HG03097 (cell line): ENCODE data around the gene COBLL1.

Experiments
- ATAC-seq: cut with Tn5 transposase; IDR thresholded peaks from one replicate; pipeline ENCODE4 v1.9.1; 2021; ENCODE audit not compliant: unreplicated experiment, low FRiP score

COBLL1 gene

DNA sequence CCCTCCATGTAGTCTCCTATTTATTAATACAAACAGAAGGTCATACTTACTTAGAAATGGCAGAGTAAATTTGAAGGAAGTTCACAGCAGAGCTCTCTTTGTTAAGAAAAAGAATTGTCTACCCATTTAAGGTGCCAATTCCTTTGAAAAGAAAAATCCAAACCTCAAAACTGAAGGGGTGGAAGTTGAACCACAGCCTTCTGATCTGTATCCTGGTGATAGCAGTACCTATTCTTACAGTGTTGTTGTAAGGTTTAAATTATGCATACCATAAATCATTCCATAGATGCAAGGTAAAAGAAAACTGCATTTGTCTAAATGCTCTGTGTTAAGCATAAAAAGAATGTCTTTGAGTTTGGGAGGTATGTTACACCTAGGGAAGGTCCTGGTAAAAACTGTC, 47.6 kb downstream of the COBLL1 start:
- ATAC-seq: no peak

DNA sequence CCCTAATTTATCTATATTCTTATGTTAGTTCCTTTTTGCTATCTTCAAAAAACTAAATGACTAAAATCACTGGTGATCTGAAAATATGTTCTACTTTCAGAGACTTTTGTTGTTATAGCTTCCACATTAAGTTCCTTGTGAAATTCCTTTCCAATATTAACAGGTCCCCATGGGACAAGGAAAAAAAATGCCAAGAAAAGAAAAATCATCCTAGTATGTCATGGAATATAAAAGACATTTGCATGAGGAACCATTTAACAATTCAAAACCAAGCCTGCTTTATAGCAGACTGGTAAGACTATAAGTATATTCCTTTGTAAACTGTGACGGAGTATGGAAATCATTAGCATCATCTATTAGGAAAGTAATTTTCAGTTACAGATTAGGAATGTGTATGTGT, 48.1 kb downstream of the COBLL1 start:
- ATAC-seq: no peak

DNA sequence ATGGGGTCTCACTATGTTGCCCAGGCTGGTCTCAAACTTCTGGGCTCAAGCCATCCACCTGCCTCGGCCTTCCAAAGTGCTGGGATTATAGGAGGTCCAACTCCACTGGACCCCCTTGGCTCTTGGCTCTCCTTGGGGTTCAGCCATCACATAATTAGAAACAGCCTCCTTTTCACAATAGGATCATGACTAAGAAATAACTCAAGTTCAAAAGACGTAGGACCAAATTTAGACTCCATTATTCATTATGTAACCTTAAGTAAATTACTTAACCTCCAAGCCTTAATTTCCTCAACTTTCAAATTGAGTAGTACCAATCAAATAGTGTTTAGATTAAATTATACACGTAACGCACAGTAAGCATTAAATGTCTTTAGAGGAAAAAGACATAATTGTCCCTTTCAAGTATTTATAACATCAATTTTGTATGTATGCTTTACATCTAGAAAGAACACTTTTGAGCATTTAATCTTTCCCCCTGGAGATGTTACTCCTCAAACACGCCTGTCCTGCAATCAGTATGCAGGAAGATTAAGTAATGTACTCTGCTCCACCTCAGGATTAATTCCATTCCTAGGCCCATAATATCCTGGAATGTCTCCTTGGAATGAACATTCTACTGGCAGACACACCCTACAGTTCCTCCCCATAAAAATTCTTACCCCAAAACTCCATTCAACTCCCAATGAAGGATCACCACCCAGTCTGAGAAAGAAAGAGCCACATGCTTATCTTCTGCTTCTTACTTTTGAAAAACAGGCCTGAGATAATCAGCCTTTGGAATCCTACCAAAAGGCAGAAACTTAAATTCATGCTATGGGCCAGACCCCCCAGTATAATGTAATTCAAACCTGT, 49.1 kb downstream of the COBLL1 start:
- no peak for ATAC-seq

DNA sequence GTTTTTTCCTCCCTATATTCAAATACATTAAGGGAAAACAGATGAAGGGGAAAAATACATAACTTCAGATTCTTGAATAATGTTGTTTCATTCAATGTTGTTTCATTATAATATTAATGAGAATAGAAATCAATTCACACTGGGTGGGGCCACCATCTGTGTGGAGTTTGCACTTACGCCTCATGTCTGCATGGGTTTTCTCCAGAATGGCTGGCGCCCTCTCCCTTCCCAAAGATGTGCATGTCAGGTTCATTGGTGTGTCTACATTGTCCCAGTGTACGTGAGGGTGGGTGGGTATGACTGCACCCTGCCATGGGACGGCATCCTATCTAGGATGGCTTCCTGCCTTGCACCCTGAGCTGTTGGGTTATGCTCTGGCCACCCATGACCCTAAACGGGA, 51.7 kb downstream of the COBLL1 start:
- no peak for ATAC-seq

DNA sequence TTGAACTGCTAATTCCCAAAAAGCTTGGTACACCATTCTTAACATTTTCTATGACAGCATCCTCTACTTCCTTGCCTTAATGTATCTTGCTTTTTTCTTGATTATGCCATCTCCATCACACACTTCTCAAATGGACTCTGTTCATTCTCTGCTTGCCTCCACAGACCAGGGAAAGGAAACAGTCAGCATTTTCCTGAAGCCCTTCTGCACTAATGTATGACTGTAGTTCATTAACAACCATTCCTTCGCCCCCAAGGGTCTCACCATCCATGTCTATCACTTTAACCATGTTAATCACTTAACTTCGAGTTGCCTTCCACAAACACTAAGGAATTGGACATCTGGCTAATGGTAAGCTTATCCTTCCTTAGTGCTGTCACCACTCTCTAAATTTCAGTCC, 54.8 kb downstream of the COBLL1 start:
- ATAC-seq: no peak

DNA sequence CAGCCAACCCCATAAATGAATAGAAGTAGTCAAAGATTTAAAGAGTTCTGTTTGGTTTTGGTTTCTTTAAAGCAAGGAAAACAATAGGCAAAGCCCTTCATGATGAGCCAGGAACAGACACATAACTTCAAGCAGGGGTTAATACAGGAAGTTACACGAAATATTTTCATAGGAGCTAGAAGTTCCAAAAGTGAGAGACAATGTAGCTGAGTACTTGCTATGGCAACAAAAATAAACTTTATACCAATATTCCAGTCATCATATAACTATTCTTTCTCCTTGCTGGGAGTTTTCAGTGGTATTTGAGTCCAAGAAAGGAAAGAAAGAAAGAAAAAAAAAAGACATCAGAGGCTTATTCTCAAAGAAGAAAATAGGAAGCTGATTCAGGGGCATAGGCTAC, 56.2 kb downstream of the COBLL1 start:
- ATAC-seq: no peak

DNA sequence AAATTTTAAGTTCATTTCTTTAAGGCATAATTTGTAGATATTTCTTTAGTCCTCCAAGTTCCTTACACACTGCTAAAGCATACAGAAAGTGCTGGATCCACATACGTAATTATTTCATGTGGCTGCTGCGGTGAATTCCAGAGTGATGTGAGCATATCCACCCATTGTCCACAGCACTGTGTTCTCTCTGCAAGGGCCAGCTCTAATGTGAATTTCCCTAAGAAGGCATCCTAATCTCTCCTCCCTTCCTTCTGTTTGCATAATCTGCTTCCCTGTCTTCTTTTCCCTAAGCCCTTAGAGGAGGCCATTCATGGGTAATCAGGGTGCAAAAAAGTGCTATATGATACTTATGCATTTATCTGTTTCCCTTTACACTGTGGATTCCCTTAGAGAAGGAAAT, 57.2 kb downstream of the COBLL1 start:
- no peak for ATAC-seq

DNA sequence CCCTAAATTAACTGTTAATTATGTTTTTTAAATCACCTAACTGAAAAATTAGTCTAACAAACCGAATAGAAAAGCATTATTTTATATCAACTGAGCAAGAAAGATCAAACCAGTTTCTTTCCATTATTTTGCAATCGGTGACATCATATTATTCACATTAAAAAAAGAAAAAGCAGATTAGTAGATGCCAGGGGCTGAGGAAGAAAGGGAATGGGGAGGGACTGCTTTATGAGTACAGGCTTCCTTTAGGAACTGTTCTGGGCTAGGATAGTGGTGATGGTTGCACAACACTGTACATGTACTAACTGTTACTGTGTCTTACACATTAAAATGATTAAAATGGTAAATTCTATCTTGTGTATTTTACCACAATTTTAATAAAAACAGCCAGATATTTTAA, 59.3 kb downstream of the COBLL1 start:
- no peak for ATAC-seq

DNA sequence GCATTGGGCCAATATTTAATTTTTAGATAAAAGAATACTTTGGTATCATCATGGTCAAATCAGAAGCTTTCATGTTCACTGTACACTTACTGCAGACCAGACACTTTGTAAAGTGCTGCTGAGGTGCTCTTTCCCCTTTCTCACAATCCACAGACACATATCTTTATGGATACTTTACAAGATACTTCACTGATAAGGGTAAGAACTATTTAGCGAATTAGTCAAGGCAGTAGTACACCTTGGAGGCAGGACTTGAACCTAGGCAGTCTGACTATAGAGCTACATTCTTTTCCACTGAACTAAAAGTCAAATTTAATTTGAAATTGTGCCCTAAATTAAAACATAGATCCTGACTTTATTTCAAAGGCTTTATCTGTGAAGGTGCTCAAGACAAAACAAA, 60.2 kb downstream of the COBLL1 start:
- no peak for ATAC-seq

DNA sequence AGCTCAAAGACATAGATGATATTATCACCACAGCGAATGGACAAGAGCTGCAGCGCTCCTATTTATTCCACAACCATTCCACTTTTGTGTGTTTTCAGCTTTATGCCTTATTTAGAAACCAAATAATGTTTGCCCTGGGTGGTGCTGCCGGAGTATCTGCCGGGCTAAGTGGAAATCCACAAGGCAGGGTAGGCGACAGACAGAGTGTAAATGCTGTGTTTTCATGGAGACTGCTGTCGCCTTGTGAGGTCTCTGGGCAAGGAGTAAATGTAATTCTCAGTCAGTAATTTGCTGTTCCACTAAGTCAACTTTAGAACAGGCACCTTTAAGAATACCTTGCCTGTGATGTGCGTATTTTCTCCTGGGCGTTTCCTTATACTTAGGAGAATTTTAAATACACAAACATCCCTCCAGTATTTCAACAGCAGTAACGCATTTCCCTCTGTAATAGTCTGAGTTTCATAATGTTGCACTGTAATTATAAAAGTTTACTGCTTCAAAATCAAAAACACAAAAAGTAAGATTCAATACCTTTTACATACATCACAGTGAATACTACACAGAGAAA, 60.9 kb downstream of the COBLL1 start:
- ATAC-seq: no peak

DNA sequence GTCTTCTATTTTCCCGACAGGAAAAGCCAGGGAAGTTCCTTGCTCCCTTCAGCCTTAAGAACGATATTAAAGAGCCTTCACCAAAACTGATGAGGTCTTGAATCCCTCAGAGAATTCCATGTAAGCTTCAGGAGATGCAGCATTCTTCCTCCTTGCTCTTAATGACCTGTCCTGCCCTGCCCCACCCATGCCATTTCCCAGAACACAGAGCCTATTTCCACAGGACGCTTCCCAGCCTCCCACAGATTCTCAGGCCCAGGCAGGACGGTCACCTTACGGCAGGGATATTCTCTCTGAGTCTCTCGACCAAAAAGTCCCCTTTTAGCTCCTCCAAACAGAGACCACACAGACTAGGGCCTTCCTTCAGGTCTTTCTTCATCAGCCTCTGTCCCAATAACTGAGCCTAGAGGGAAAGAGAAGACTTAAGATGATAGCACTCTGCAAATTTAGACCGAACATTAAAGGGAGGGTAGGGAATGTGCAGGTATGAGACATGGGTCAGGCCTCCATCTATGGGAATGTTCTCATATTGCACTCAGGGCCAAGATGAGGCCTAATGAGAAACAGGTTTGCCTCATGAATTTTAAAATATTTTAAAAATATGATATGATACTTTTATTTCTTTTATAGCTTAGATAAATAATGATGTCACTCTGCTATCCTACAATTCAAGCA, 62.1 kb downstream of the COBLL1 start:
- no peak for ATAC-seq

DNA sequence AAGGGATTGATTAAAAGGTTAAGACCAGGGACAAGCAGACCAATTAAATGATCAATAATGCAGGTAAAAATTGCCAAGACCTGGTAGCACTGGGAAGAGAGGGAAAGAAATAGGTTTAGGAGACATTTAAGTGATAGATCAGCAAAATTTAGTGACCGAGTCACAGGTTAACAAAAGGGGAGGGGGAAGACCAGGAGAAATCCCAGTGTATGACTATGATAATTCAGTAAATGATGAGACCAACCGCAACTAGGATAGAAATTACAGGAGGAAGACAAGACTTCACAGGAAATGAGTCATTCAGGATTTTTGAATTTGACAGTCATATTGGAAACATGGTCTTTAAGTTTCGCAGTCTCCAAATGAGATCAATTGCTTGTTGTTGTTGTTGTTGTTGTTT, 62.9 kb downstream of the COBLL1 start:
- no peak for ATAC-seq

DNA sequence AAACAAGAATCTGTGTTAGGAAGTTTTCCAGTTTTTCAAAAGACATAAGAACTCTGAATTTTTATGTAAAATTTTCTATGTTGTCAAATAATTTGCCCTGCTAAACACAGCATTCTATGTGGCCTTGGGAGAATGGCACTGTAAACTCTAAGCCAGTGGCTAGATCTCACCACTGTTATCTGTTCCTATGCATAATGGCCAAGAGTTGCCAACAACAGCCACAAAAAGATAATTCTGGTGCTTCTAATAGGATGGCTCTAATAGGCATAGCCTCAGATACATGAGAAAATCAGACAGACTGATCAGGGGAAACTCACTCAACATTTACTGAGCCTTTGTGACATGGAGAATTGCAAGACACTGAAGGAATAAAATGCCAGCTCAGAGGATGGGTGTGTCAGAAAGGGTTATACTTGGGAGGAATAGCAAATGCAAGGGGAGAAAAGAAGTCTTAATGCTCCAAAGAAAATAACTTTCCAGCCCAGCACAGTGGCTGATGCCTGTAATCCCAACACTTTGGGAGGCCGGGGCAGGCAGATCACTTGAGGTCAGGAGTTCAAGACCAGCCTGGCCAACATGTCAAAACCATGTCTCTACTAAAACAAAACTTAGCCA, 63.7 kb downstream of the COBLL1 start:
- ATAC-seq: no peak

DNA sequence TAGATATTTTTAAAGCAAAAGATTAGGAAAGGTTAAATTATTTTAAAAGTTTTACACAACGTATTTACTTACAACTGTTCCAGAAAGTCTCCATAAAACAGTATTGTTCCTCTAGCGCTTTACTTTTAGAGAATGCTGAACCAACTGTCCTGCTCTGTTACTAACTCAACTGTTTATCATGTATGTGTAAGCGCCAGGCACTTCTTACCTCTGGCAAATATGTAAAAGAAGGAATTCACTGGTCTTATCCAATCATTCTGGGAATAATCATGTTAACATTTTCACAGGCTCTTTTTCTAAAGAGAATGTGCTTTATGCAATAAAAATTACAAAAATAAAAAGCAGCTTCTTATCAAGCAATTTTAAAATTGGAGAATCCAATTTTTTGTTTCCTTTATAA, 68.0 kb downstream of the COBLL1 start:
- ATAC-seq: no peak

DNA sequence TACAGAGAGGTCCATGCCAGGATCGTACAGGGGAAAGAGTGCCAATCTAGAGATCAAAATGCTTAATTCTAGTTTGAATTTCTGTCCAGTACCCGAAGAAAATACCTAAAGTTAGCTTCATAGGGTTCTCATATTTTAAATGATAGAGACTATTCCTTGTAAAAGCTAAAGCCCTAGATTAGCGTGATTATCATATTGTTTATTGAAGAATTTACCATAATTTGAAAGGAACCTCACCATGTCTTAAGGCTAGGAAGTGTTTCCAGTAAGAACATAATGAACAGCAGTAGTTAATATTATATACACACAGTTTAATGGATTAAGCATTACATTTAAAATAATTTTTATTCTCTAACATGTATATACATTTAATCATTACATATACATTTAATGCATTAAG, 68.5 kb downstream of the COBLL1 start:
- ATAC-seq: no peak

DNA sequence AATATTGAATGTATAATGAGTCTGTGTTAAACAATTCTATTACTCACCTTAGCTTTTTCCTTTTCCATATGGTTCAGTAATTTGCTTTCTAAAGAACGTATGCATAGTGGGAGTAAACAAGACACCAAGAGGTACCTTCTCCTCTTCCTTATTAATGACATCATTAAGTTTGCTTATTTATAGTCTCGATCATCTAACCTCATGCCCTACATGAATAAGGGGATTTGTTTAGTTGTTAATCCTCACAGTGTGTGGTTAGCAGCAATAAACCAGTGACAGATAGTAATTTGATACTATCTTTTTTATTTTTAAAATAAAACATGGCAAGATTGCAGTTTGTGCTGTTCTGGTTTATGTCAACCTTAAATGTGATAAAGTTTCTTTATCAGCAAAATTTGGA, 69.7 kb downstream of the COBLL1 start:
- no peak for ATAC-seq

DNA sequence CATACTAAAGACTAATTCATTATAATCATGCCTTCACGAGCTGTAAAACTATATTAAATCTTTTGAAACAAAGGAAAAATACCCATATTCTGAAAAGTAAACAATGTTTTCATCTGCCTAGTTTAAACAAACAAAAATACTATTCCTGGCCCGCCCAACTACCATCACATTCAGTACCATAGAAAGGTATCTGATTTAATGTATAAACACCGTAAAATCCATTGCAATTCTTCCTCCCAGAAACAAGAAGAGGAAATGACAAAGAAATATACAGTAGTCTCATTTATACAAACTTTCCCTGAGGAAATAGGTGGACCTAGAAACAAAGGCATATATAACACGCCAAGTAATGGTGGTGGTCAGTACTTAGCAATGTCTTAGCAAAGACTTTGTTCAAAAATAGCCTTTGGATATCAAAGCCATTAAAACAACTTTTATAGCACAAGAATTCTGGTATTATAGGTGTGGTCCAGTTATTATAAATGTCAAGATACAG, 71.2 kb downstream of the COBLL1 start:
- no peak for ATAC-seq

DNA sequence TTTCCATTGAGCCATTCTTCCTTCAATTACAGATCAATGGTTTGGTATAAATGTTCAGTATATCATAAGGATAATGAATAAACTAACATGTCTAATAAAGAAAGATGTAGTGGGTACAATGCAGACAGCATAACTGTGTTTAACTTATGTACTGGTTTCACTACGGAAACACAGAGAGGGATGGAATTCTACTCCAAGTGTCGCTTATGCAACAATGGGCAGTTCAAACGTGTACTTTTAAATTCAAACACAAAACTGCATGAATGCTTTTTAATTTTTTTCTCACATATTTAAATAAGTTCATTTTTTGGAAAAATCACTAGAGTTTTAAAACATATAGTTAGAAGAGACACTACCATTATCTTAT, 74.7 kb downstream of the COBLL1 start:
- ATAC-seq: no peak

DNA sequence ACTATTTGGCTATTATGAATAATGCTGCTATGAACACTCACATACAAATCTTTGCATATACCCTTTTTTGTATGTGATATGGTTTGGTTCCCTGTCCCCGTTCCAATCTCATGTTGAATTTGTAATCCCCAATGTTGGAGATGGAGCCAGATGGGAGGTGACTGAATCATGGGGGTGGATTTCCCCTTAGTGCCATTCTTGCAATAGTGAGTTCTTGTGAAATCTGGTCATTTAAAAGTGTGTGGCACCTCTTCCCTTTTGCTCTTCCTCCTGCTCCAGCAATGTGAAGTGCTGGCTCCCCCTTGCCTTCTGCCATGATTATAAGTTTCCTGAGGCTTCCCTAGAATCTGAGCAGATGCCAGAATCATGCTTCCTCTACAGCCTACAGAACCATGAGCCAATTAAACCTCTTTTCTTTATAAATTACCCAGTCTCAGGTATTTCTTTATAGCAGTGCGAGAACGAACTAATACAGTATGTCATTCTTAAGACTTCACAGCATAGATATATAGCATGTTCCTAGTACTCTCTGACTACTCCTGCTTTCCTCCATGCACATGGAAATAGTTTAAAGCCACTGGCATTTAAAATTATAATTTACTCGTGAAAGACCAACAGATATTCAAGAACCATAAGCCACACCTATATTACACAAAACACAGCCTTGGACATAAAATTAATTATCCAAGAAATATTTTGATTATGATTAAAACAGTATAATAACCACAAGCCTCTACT, 75.2 kb downstream of the COBLL1 start:
- no peak for ATAC-seq

DNA sequence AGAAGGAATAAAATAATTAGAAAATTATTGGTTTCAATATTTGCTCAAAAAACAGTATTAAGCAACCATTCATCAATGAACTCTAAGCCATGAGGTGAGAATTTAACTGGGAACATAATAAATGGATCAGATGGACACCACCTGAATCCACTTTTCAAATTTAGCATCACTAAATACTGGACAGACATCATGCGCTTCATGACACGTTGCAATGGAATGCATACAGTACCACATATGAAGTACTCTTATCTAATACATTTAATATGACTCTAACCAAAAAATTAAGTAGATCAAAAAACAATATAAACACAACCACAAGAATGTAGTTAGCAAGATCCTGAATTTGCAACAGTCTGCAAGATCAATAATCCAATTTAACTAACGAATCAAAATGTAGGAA, 76.6 kb downstream of the COBLL1 start:
- no peak for ATAC-seq

DNA sequence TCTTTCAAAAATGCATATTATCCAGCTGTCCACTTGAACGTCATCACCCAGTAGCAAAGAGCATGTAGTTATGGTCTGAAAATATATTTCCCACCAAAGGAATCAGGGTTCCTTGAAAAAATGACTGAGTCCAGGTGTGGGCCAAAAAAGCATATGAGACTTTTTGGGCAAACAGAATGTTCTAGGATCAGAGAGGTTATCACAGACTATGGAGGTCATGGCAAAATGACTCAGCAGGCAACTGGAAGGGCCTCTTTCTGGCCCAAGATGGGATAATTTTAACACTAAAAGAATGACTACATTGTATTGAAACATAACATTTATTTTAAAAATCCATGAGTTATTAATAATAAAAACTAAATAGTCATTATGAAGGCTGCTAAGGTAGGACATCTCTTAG, 77.1 kb downstream of the COBLL1 start:
- no peak for ATAC-seq
